ENCODE measurements around the gene RGS17. TPM values are rescaled to one million over a fixed set of nuclear protein-coding genes. Genes with fewer than 3 reads are reported as not detected.
"Not testable (repeated sequence)": the region's sequence is repeated elsewhere in the genome, so short reads cannot be mapped to it uniquely, and the experiment has no call there.

Gene RGS17
- polyA plus RNA-seq, 4 donors: 2.3 to 2.9 (median 2.7) TPM

- DNase-seq (ENCODE audit: low read depth in 4 of 4, low spot score in 3 of 4): no peak
These were observed 87.4 kb downstream of the RGS17 start for GRCh38 chr6:153043719-153044118.

GRCh38 chr6:153038378-153039057, 92.6 kb downstream of the RGS17 start:
- DNase-seq (ENCODE audit: low read depth in 4 of 4, low spot score in 3 of 4): no peak

- DNase-seq (ENCODE audit: low read depth in 4 of 4, low spot score in 3 of 4): no peak
These were observed 96.9 kb downstream of the RGS17 start for GRCh38 chr6:153034139-153034538.

GRCh38 chr6:153032255-153032882, 98.7 kb downstream of the RGS17 start:
- peak in 1 of 4 donors; percentile 9 for DNase-seq (ENCODE audit: low read depth in 4 of 4, low spot score in 3 of 4)

GRCh38 chr6:153031335-153031955, 99.6 kb downstream of the RGS17 start:
- DNase-seq (ENCODE audit: low read depth in 4 of 4, low spot score in 3 of 4): no peak

- no peak for DNase-seq (ENCODE audit: low read depth in 4 of 4, low spot score in 3 of 4)
These were observed 102.1 kb downstream of the RGS17 start for GRCh38 chr6:153028963-153029362.

GRCh38 chr6:153028286-153028685, 102.8 kb downstream of the RGS17 start:
- DNase-seq (ENCODE audit: low read depth in 4 of 4, low spot score in 3 of 4): no peak

- no peak for DNase-seq (ENCODE audit: low read depth in 4 of 4, low spot score in 3 of 4)
These were observed 103.6 kb downstream of the RGS17 start for GRCh38 chr6:153027480-153027879.

- no peak for DNase-seq (ENCODE audit: low read depth in 4 of 4, low spot score in 3 of 4)
These were observed 106.4 kb downstream of the RGS17 start for GRCh38 chr6:153024709-153025017.

- peak in 1 of 4 donors; percentile 29 for DNase-seq (ENCODE audit: low read depth in 4 of 4, low spot score in 3 of 4)
These were observed 106.9 kb downstream of the RGS17 start for GRCh38 chr6:153023977-153024708.

GRCh38 chr6:153018355-153018754, 112.7 kb downstream of the RGS17 start:
- DNase-seq (ENCODE audit: low read depth in 4 of 4, low spot score in 3 of 4): no peak

GRCh38 chr6:153016846-153017245, 114.2 kb downstream of the RGS17 start:
- DNase-seq (ENCODE audit: low read depth in 4 of 4, low spot score in 3 of 4): no peak

- no peak for DNase-seq (ENCODE audit: low read depth in 4 of 4, low spot score in 3 of 4)
These were observed 115.9 kb downstream of the RGS17 start for GRCh38 chr6:153015094-153015640.

- no peak for DNase-seq (ENCODE audit: low read depth in 4 of 4, low spot score in 3 of 4)
These were observed 117.6 kb downstream of the RGS17 start for GRCh38 chr6:153013438-153013837.

GRCh38 chr6:153012856-153013255, 118.2 kb downstream of the RGS17 start:
- DNase-seq (ENCODE audit: low read depth in 4 of 4, low spot score in 3 of 4): no peak

GRCh38 chr6:153003366-153003690, 127.8 kb downstream of the RGS17 start:
- no peak for DNase-seq (ENCODE audit: low read depth in 4 of 4, low spot score in 3 of 4)

- DNase-seq (ENCODE audit: low read depth in 4 of 4, low spot score in 3 of 4): peak; percentile 91 to 94 (median 92)
These were observed 128.3 kb downstream of the RGS17 start, which contains the start of gene MTRF1L for GRCh38 chr6:153002613-153003365. Gene MTRF1L (minus strand): TSS chr6:153002709. CDS start chr6:153002685, 24 bp downstream.

- DNase-seq (ENCODE audit: low read depth in 4 of 4, low spot score in 3 of 4): no peak
These were observed 129.1 kb downstream of the RGS17 start for GRCh38 chr6:153001767-153002612.

- not testable (repeated sequence) for DNase-seq (ENCODE audit: low read depth in 4 of 4, low spot score in 3 of 4)
These were observed 130.3 kb downstream of the RGS17 start for GRCh38 chr6:153000790-153001189.

Data from right renal pelvis (tissue), 4 donors.